Heart right ventricle (tissue), 16 donors: ENCODE measurements around the gene SYNJ1. TPM values are rescaled to one million over a fixed set of nuclear protein-coding genes. Genes with fewer than 3 reads are reported as not detected.
A peak's percentile ranks its signal among the peaks of the same experiment; 100 is the strongest.

Experiments used
- ATAC-seq, 8 donors: fragments of 200-7000 bp; cut with Tn5 transposase; one replicate each; pipeline ENCODE4 v1.9.1; 2020; ENCODE audit warnings: mild to moderate bottlenecking in 8 of 8, moderate library complexity in 8 of 8, moderate number of reproducible peaks in 1 of 8
- DNase-seq, 2 donors: peaks; one replicate each; pipeline ENCODE4 v3.0.0-alpha.2; 2020
- H3K27ac ChIP-seq, 10 donors: fragments of 200-600 bp; sonication (generic) in 2 of 10; one replicate each; pipeline versions ENCODE4 v1.5.0 to v1.8.0; 2020 to 2022; ENCODE audit warnings: mild to moderate bottlenecking in 3 of 10
- H3K27me3 ChIP-seq, 7 donors: fragments of 200-600 bp; one replicate each; pipeline ENCODE4 v1.8.0; 2021 to 2022; ENCODE audit warnings: mild to moderate bottlenecking in 2 of 7
- H3K36me3 ChIP-seq, 9 donors: fragments of 200-600 bp; sonication (generic) in 1 of 9; one replicate each; pipeline versions ENCODE4 v1.5.0 to v1.8.0; 2020 to 2022; ENCODE audit warnings: mild to moderate bottlenecking in 2 of 9
- H3K4me1 ChIP-seq, 9 donors: fragments of 200-600 bp; sonication (generic) in 1 of 9; one replicate each; pipeline versions ENCODE4 v1.5.0 to v1.8.0; 2020 to 2022; ENCODE audit warnings: mild to moderate bottlenecking in 4 of 9
- H3K4me3 ChIP-seq, 10 donors: fragments of 200-600 bp; sonication (generic) in 2 of 10; one replicate each; pipeline versions ENCODE4 v1.5.0 to v1.8.0; 2020 to 2022; ENCODE audit warnings: mild to moderate bottlenecking in 7 of 10, moderate library complexity in 2 of 10
- H3K9me3 ChIP-seq, 11 donors: fragments of 200-600 bp in 10 of 11; sonication (generic) in 2 of 11; one replicate each; pipeline versions ENCODE4 v1.5.0 to v1.8.0; 2013 to 2022; ENCODE audit warnings: mild to moderate bottlenecking in 2 of 11, control low read depth in 1 of 11, moderate library complexity in 1 of 11
- WGBS, 2 donors: extraction: QIAGEN DNeasy Blood & Tissue Kit; methylation state at CpG; one replicate each; pipeline ENCODE4 v1.1.7; 2013; ENCODE audit warnings: inconsistent platforms in 1 of 2; 5-methylcytosine and 5-hydroxymethylcytosine counted together
- intact Hi-C, 10 donors: fragments of 100-400 bp; cut with DNase I; formaldehyde crosslinking; loops; one replicate each; pipeline versions ENCODE4 v1.11.1 to v1.14.2; 2022
- polyA plus RNA-seq, 2 donors: library from polyadenylated mRNA; stranded (reverse); fragments of 200-250 nt; gene quantifications; one replicate each; pipeline ENCODE4 v1.2.3, GENCODE V29; 2013
- total RNA-seq, 10 donors: library from RNA; stranded (reverse); fragmentation: NEBNext Ultra II Directional in 3 of 10; extraction: Animal tissue kit (Norgen Biotek cat#: 25700) in 3 of 10; gene quantifications; one replicate each; pipeline versions ENCODE4 v1.2.1 to v1.2.4, GENCODE V29; 2021 to 2023
- TF ChIP-seq, protein P1 (sequence below), 9 donors: fragments of 200-600 bp; sonication (generic) in 2 of 9; IDR thresholded peaks; one replicate each; pipeline versions ENCODE4 v1.5.0 to v1.8.0; 2021 to 2022; ENCODE audit warnings: antibody characterized with exemption in 9 of 9, mild to moderate bottlenecking in 5 of 9, moderate library complexity in 1 of 9
- donor health status: Arrhythmogenic right ventricular cardiomyopathy.
- donor health status: ischemic (EF 13 %, LVEDD 7.1; RV severe dilation, severe dysfunction).
- donor health status: healthy with polysubstance abuse.
- donor health status: DM: no; HTN: yes; CAD: no.
- donor health status: DM: no; HTN: no; CAD: no.
- donor health status: ischemic (EF 25% LVEDD 6.9; RV normal size, moderate dysfunction).
- donor health status: ischemic (EF 25% LVEDD 5.7; RV mildly dilated, moderate dysfunction).
- donor health status: healthy.
- donor health status: DM: yes; HTN: yes; CAD: no.
- donor health status: Ischemic cardiomyopathy.
- donor health status: ischemic (EF 35%, LVEDD 5.7; RV mildly dilated, moderate dysfunction).
- donor health status: nonischemic (EF 11% LVEDD 7.7; RV severe dilation, severe dysfunction).
- donor health status: DM: yes; HTN: yes; CAD: no.
- donor health status: PGD.
- donor health status: ischemic (EF 29% LVEDD 5.4; RV normal size, mild dysfunction).
- donor health status: nonischemic (EF 23%, LVEDD 6.1; RV moderate dilation, normal function).

The SYNJ1 gene
- total and polyA plus RNA-seq, 12 donors: 5.0 to 15.6 (median 11.8) TPM

DNA sequence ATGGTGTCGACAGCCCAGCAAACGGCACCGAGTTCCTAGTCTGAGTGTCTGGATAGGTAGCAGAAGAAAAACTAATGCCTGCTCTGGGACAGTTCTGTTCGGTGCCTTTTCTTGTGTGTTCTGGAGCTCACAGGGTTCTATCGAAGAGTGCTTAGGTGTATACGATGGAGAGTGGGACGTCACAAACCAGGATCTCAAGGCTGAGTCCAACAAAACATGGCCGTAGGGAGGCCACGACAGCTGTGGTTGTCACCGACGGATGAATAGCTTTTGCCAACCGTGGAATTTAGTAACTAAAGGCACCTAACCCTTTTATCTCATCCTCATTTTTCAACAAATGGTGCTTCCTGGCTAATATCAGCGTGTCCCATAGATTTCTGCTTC lies 635 bp upstream of the SYNJ1 start:
- H3K27ac ChIP-seq: peak overlapping the region; percentile 48 to 97 (median 92)
- DNase-seq (no peak), ATAC-seq (no peak)
- peaks cover 0 to 23% (median 0%) of the 10 kb centered on the region in 9 donors for H3K36me3 ChIP-seq
- peaks cover 0 to 41% (median 19%) of the 10 kb centered on the region in 9 donors for H3K4me1 ChIP-seq
- H3K4me3 ChIP-seq: peak overlapping the region; percentile 75 to 94 (median 89)
- no peaks in the 10 kb centered on the region for H3K27me3 ChIP-seq
- TF ChIP-seq, protein P1, sequence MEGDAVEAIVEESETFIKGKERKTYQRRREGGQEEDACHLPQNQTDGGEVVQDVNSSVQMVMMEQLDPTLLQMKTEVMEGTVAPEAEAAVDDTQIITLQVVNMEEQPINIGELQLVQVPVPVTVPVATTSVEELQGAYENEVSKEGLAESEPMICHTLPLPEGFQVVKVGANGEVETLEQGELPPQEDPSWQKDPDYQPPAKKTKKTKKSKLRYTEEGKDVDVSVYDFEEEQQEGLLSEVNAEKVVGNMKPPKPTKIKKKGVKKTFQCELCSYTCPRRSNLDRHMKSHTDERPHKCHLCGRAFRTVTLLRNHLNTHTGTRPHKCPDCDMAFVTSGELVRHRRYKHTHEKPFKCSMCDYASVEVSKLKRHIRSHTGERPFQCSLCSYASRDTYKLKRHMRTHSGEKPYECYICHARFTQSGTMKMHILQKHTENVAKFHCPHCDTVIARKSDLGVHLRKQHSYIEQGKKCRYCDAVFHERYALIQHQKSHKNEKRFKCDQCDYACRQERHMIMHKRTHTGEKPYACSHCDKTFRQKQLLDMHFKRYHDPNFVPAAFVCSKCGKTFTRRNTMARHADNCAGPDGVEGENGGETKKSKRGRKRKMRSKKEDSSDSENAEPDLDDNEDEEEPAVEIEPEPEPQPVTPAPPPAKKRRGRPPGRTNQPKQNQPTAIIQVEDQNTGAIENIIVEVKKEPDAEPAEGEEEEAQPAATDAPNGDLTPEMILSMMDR (IDR thresholded peaks at IDR 0.05): no peak
- WGBS, 2 donors: 1 to 9% methylated on average over 13 of the region's 13 CpGs
- intact Hi-C loops: loop anchor here in 3 of 10 donors (5.0 kb wide), 3 partner anchors 39 to 336 kb away; partner anchors contain the start of genes PAXBP1 (in 2 of the 3) and URB1 (in 1 of the 3)
- H3K9me3 ChIP-seq: no peaks in the 10 kb centered on the region

DNA sequence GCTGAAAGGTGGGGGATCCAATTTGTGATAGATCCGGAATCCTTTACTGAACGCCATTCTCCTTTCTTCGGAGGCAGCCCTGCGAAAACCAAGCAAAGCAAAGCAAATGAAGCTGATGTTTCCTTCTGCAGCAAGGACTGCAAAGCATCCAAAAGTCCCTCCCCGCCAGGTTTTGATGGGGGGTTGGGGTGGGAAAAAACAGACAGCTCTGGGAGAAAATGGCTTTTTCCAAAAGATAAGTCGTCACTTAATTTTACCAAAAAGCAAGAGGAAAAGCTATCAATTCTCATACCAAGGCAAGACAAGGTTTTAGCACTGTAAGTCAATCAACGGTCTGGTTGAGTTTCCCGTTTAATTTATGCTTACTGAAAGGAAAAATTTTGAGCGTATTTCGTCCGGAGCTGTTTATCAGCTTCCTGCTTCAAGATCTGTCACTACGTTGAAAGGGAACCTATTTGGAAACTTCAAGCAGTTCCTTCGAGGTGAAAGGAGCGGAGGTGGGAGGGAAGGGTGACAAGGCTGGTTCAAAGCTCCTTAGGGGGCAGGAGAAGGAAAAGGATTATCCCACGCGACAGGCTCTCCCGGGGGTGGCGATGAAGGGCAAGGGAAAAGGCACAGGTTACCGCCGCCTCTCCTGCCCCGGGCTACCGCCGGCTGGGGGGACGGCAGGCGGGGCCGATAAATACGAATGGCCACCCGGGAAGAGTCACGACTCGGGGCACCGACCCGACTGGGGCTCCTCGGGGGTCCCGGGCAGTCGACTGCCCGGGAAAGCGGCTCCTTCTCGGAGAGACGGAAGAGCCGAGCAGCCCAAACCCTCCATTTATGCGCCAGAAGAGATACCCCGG lies 750 bp downstream of the SYNJ1 start:
- WGBS, 2 donors: 0 to 1% methylated on average over 40 to 42 of the region's 42 CpGs
- H3K27ac ChIP-seq: peak overlapping the region; percentile 67 to 97 (median 92)
- intact Hi-C loops: loop anchor here in 3 of 10 donors (5.0 kb wide), 3 partner anchors 40 to 335 kb away; partner anchors contain the start of genes PAXBP1 (in 2 of the 3) and URB1 (in 1 of the 3)
- H3K9me3 ChIP-seq: no peaks in the 10 kb centered on the region
- H3K27me3 ChIP-seq: no peaks in the 10 kb centered on the region
- peaks cover 0 to 28% (median 0%) of the 10 kb centered on the region in 9 donors for H3K36me3 ChIP-seq
- ATAC-seq: peak; percentile 2 to 48 (median 25)
- peak in 1 of 2 donors; percentile 41 for DNase-seq
- TF ChIP-seq, protein P1 (IDR thresholded peaks at IDR 0.05): no peak
- peak overlapping the region; percentile 75 to 94 (median 89) for H3K4me3 ChIP-seq
- peaks cover 0 to 41% (median 19%) of the 10 kb centered on the region in 9 donors for H3K4me1 ChIP-seq

DNA sequence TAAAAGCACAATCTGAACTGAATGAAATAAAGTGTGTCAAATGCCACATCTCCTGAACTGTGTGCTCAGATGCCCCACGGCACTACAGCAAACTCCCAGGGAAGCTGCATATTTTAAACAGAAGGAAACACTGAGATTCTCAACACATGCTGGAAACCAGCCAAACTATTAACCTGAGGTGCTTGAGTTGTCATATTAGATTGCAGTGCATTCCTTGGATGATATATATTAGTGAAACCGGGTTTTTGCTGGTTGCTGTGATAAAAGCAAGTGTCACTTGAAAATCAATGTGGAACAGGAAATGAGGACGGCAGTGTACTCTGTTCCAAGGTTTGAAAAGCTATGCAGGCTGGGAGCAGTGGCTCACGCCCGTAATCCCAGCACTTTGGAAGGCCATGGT lies 8.7 kb downstream of the SYNJ1 start:
- ATAC-seq (no peak), DNase-seq (no peak)
- no peak overlapping the region for H3K4me3 ChIP-seq
- peaks cover 0 to 62% (median 0%) of the 10 kb centered on the region in 9 donors for H3K36me3 ChIP-seq
- intact Hi-C loops: no loop called here
- peaks cover 0 to 11% (median 0%) of the 10 kb centered on the region in 11 donors for H3K9me3 ChIP-seq
- TF ChIP-seq, protein P1 (IDR thresholded peaks at IDR 0.05): no peak
- 72 to 74% methylated on average over 5 of the region's 5 CpGs for WGBS, 2 donors
- H3K27ac ChIP-seq: no peak overlapping the region
- H3K4me1 ChIP-seq: peaks cover 0 to 9% (median 0%) of the 10 kb centered on the region in 9 donors
- H3K27me3 ChIP-seq: no peaks in the 10 kb centered on the region

DNA sequence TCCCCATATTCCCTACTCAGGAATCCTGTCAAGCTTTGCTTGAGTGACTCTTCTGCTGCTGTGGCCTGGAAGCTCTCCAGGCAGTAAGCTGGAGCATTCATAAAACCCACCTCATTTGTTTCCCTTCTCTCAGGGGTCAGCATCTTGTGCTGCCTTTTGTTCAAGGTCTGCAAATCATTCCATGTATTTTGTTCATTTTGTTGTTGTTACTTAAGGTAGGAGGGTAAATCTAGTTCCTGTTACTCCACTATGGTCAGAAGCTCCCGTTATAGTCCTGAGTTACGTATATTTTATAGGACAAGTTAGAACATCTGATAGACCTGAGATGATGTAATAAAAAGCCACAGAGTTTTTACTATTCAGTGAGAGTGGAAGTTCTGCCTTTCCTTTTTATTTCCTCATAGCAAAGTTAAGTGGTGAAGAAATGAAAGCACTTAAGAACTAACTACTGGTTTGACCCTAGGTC lies 9.9 kb downstream of the SYNJ1 start:
- ATAC-seq (no peak), DNase-seq (no peak)
- Histone ChIP-seq H3K4me1 (peaks cover 0 to 9% (median 0%) of the 10 kb centered on the region in 9 donors), H3K27ac (no peak overlapping the region), H3K9me3 (peaks cover 0 to 11% (median 0%) of the 10 kb centered on the region in 11 donors), H3K27me3 (no peaks in the 10 kb centered on the region), H3K4me3 (no peak overlapping the region), H3K36me3 (peaks cover 0 to 51% (median 0%) of the 10 kb centered on the region in 9 donors)
- WGBS, 2 donors: 93 to 94% methylated on average over 2 of the region's 2 CpGs
- TF ChIP-seq, protein P1 (IDR thresholded peaks at IDR 0.05): no peak
- intact Hi-C loops: no loop called here
